GM15510 (cell line): Measurements from ENCODE around the gene NAV3.

Source experiments
- POLR2A ChIP-seq: IDR thresholded peaks from 3 replicates; pipeline ENCODE4 v1.6.1; 2011; ENCODE audit warnings: borderline replicate concordance; ENCODE audit not compliant: insufficient read length; ENCODE audit errors: extremely low read depth

Gene NAV3

GRCh38 chr12:78224154-78224553, 393.5 kb downstream of the NAV3 start:
- no peak for TF ChIP-seq POLR2A

DNA sequence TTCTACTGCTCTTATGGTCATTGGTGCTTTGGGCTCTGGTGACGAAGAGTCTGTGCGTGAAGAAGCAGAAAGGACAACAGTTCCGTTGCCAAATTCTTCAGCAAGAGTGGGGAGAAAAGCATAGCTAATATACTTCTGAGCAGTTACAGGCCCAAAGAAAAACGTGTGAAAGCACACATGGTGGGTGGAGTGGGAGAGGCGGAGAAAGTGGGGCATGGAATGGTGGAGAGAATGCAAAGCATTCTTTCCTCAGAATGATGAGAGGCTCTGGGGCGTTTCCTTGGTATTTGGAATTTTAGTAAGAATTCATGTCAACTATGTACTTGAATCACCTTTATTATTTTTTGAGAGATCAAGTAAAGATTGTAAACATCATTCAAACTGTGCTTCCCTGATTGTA, 396.1 kb downstream of the NAV3 start:
- no peak for TF ChIP-seq POLR2A

GRCh38 chr12:78229591-78230101, 399.0 kb downstream of the NAV3 start:
- no peak for TF ChIP-seq POLR2A

- TF ChIP-seq POLR2A = no peak
These were observed 402.1 kb downstream of the NAV3 start for GRCh38 chr12:78232756-78233155.

DNA sequence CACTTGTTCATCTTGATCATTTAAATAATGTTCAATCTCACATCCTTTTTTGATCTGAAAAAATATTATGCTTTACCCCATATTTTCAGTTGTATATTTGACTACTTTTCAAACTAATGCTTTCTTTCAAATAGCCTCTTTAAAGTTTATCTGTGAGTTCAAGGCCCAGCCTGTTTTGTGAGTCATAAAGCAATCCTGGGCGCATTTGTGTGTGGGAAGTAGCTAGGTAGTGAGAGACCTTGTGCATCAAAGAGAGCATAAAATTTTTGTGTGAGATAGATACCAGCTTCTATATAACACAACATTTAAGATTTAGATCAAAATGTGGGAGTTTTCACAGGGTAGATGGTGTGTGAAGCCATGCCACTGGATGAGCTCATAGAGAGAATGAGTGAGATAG, 405.6 kb downstream of the NAV3 start:
- no peak for TF ChIP-seq POLR2A

DNA sequence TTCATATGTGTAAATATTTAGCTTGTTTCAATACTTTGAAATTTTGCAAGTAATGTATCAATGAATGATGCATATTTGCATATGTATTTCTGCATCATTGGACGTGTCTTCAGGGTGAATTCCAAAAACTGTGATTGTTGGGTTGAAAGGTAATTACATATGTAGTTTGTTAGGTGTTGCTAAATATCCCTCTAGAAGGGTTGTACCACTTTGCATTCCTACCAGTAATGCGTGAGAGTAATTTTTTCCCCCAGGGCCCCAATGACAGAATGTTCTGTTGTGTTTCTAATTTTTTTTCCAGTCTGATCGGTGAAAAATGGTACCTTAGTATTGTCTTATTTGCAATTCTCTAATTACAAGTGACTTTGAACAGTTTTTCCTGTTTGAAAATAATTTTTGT, 408.9 kb downstream of the NAV3 start:
- no peak for TF ChIP-seq POLR2A

DNA sequence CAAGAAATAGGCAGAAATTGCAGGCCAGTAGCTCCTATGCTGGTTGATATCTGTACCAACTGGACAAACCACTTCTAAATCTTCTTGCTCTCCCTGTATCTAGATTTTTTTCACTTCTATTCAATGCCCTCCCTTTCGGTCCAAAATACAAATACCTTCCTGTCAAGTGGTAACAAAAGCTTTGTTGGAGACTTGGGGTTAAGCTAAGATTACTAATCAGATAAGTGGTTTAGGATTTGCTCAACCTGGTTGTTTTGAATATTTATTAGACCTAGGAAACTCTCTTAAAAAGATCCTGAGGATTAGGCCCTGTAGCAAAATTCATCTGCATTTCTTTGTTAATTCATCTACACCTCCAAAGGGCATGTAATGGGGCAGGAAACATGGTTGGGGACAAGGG, 410.1 kb downstream of the NAV3 start:
- no peak for TF ChIP-seq POLR2A

- no peak for TF ChIP-seq POLR2A
These were observed 410.8 kb downstream of the NAV3 start for GRCh38 chr12:78241446-78241845.

GRCh38 chr12:78244916-78245507, 414.3 kb downstream of the NAV3 start:
- no peak for TF ChIP-seq POLR2A

DNA sequence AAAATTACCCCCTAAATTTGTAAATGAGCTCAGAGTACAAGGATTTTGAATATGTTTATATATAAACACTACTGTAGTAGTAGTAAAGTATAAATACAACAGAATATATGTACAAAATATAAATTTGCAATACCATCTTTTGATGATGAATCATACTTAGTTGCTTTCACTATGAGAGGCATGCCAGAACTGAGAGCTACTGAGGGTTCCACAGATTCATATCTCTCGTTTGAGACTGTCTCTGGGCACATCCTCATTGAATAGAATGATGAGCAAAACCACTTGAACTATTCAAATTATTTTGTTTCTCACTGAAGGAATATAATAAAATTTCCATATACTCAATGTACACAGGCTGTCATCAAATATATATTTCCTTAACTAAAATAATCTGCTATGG, 417.6 kb downstream of the NAV3 start:
- no peak for TF ChIP-seq POLR2A

DNA sequence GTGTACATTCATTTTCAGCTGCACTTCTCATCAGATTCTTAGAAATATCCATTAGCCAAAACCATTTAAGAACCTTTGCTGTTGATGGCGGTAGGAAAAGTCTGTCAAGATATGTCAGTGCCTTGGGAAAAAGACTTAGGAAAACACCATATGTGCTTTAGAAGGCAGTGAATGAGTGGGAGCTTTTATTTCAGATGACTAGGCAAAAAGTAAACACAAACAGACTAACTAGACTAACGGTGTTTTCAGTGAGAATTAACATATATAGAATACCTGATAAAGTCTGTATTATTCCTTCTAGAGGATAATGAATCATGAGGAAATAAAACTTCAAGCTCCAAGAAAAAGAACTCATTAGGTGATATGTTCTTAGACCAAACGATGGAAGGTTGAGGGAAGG, 418.9 kb downstream of the NAV3 start:
- no peak for TF ChIP-seq POLR2A

DNA sequence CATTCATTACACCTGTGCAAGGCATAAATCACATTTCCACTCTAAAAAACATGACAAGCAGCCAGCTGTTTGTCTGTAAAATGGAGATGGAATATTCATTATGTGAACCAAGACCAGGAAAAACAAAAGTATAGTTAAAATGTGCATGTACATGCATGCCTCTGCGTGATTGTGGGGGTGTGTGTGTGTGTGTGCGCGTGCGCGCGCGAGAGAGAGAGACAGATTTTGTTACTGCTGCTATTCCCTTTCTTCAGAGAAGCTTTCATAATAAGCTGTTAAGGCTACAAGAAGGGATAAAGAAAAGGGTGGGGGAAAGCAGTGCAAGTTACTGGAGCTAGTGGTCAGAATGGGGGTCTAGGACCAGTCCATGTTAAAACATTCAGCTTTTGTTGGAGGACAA, 430.3 kb downstream of the NAV3 start:
- no peak for TF ChIP-seq POLR2A

- TF ChIP-seq POLR2A = no peak
These were observed 431.2 kb downstream of the NAV3 start for GRCh38 chr12:78261901-78262300.
